Ishikawa (cell line): ENCODE results near the gene GZMM.
A peak's percentile ranks its signal among the peaks of the same experiment; 100 is the strongest.

Source experiments
- CEBPB ChIP-seq: IDR thresholded peaks from 2 replicates; pipeline ENCODE4 v1.6.1; 2012
- CREB1 ChIP-seq: IDR thresholded peaks from 2 replicates; pipeline ENCODE4 v1.6.1; 2012; ENCODE audit warnings: low read depth
- EGR1 ChIP-seq: IDR thresholded peaks from 2 replicates; pipeline ENCODE4 v1.6.1; 2012
- EP300 ChIP-seq: IDR thresholded peaks from 2 replicates; pipeline ENCODE4 v1.6.1; 2012; ENCODE audit warnings: borderline replicate concordance
- FOXM1 ChIP-seq: IDR thresholded peaks from 2 replicates; pipeline ENCODE4 v1.6.1; 2012; ENCODE audit warnings: low read depth, borderline replicate concordance
- NFIC ChIP-seq: IDR thresholded peaks from 2 replicates; pipeline ENCODE4 v1.6.1; 2012
- RAD21 ChIP-seq: IDR thresholded peaks from 2 replicates; pipeline ENCODE4 v1.6.1; 2012; ENCODE audit warnings: low read depth
- REST ChIP-seq: IDR thresholded peaks from 2 replicates; pipeline ENCODE4 v1.6.1; 2012; ENCODE audit warnings: low read depth, mild to moderate bottlenecking
- TAF1 ChIP-seq: IDR thresholded peaks from 2 replicates; pipeline ENCODE4 v1.6.1; 2012; ENCODE audit warnings: low read depth, mild to moderate bottlenecking
- TCF12 ChIP-seq: IDR thresholded peaks from 2 replicates; pipeline ENCODE4 v1.6.1; 2012; ENCODE audit warnings: low read depth
- TEAD4 ChIP-seq: IDR thresholded peaks from 2 replicates; pipeline ENCODE4 v1.6.1; 2012
- USF1 ChIP-seq: IDR thresholded peaks from 2 replicates; pipeline ENCODE4 v1.6.1; 2012
- YY1 ChIP-seq: IDR thresholded peaks from 2 replicates; pipeline ENCODE4 v1.6.1; 2012; ENCODE audit warnings: low read depth
- ZBTB7A ChIP-seq: IDR thresholded peaks from 2 replicates; pipeline ENCODE4 v1.6.1; 2012; ENCODE audit warnings: low read depth
- TF ChIP-seq, protein P1 (sequence below): IDR thresholded peaks from 2 replicates; pipeline ENCODE4 v1.6.1; 2012

The GZMM gene

DNA sequence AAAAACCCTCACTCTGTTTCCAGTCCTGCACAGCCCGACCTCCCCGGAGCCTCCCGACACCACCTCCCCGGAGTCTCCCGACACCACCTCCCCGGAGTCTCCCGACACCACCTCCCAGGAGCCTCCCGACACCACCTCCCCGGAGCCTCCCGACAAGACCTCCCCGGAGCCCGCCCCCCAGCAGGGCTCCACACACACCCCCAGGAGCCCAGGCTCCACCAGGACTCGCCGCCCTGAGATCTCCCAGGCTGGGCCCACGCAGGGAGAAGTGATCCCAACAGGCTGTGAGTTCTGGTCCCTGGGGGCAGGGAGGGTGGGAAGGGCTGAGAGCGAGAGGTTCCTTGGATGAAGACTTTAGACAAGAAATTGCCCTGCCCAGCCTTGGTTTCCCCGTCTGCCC, 42.2 kb upstream of the GZMM start:
- no peak for TF ChIP-seq YY1
- no peak for TF ChIP-seq TAF1
- TF ChIP-seq NFIC: no peak

GRCh38 chr19:504616-505015, 39.2 kb upstream of the GZMM start:
- TF ChIP-seq NFIC: no peak
- TF ChIP-seq, protein P1, sequence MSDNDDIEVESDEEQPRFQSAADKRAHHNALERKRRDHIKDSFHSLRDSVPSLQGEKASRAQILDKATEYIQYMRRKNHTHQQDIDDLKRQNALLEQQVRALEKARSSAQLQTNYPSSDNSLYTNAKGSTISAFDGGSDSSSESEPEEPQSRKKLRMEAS: no peak
- TF ChIP-seq EP300: no peak
- TF ChIP-seq RAD21: no peak
- no peak for TF ChIP-seq CREB1
- TF ChIP-seq ZBTB7A: no peak
- TF ChIP-seq TEAD4: no peak
- TF ChIP-seq TAF1: no peak
- no peak for TF ChIP-seq REST
- no peak for TF ChIP-seq YY1

- TF ChIP-seq NFIC (peak; percentile 89), RAD21 (peak; percentile 68), ZBTB7A (peak; percentile 100), EGR1 (no peak), CREB1 (no peak), USF1 (0 out of 2 replicates have a peak, but pooled peaks have one; percentile 11), EP300 (no peak), YY1 (no peak), TCF12 (no peak), CEBPB (no peak)
Measured at GRCh38 chr19:506404-507285, 37.2 kb upstream of the GZMM start.

DNA sequence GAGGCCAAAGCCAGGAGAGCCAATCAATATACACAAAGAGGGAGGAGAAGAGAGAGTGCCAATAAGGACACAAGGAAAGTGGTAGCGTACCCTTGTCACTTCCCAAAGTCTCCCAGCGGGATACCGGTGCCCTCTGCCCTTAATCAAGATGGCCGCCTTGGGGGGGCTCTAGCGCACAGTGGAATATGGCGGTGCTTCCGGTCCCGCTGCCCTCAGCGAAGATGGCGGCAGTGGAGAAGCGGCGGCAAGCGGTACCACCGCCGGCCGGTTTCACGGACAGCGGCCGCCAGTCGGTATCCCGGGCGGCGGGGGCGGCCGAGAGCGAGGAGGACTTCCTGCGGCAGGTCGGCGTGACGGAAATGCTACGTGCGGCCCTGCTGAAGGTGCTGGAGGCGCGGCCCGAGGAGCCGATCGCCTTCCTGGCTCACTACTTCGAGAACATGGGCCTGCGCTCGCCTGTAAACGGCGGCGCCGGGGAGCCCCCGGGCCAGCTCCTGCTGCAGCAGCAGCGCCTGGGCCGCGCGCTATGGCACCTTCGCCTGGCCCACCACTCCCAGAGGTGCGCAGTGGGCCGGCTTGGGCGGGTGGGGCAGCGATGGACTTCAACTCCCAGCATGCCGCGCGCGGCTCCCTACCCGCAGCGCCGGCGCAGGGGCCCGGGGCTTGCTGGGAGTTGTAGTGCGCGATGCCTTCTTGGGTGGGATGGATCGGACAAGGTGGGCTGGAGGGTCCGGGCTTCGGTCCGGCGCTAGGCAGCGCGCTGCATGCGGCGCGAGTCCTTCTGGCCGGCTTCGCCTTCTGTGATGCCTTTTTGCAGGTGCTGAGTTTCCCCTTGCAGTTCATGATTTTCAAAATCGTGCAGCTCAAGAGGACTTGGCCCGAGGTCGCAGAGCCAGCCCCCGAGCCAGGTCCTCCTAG, 36.3 kb upstream of the GZMM start, which contains the start of gene TPGS1:
TSS of gene TPGS1 (plus strand) at position 212 of the 918 bp plus-strand sequence. CDS start at position 222, 10 bp downstream.
- TF ChIP-seq TAF1 (peak; percentile 97), REST (no peak), EGR1 (peak; percentile 99), NFIC (peak; percentile 77), YY1 (peak; percentile 100), TCF12 (peak; percentile 69), ZBTB7A (no peak; the same call in 1 of the 2 replicates), USF1 (no peak), TEAD4 (no peak), EP300 (no peak), CEBPB (no peak), FOXM1 (no peak), CREB1 (peak; percentile 59), RAD21 (no peak)
- TF ChIP-seq, protein P1: no peak; the same call in 1 of the 2 replicates
